ENCODE results near the gene MB. TPM values are rescaled to one million over a fixed set of nuclear protein-coding genes. Genes with fewer than 3 reads are reported as not detected.
A peak's percentile ranks its signal among the peaks of the same experiment; 100 is the strongest.

The MB gene
- total RNA-seq, 1 experiment from 2014 or later: 17.3 TPM

DNA sequence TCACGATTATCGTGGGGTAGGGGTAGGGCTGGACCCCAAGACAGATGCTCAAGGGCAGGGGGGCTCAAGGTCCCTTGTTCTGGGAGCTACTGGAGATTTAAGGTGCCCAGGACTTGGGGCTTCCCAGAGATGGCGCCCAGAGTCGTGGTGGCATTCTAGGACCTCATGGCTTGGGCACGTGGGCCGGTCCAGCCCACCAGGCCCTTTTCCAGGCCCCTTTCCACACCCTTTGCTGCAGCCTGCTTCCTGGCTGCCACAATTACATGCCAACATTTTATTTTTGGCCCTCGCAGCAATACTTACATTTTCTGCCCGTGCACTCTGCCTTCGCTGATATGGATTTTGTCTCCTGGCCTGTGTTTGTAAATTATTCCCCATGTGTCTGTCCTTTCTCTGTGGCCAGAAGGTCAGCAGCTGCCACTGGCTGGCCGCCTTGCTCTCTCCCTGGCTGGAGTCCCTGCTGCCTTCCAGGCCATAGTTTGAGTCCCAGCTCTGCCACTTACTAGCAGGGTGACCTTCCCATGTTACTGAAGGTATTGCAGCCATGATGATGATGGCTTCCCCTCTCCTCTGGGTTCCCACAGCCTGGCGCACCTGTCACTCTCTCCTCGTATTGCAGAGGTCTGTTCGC, 11.2 kb downstream of the MB start:
- DNase-seq (ENCODE audit: low read depth, low spot score) (no peak), ATAC-seq (no peak)
- H3K9me3 ChIP-seq (ENCODE audit: control insufficient read depth, insufficient read depth, low read depth, low read length): no peaks in the 10 kb centered on the region
- H3K4me1 ChIP-seq (ENCODE audit: control insufficient read depth, insufficient read depth, low read length): peaks cover 45% of the 10 kb centered on the region
- H3K27ac ChIP-seq (ENCODE audit: low read length): peak overlapping the region; percentile 96
- CTCF ChIA-PET: no interaction called here
- in situ Hi-C loops (cut with HindIII; ENCODE audit: low pct_unique_long_range_greater_than_20kb, low sequenced_read_pairs): no loop called here
- no peak overlapping the region for H3K4me3 ChIP-seq (ENCODE audit: low read depth in 2 of 2, low read length in 2 of 2)
- intact Hi-C loops (cut with micrococcal nuclease; ENCODE audit: unreplicated experiment): no loop called here
- no peaks in the 10 kb centered on the region for H3K27me3 ChIP-seq (ENCODE audit: control insufficient read depth, insufficient read depth, low read length)
- TF ChIP-seq, protein P1, sequence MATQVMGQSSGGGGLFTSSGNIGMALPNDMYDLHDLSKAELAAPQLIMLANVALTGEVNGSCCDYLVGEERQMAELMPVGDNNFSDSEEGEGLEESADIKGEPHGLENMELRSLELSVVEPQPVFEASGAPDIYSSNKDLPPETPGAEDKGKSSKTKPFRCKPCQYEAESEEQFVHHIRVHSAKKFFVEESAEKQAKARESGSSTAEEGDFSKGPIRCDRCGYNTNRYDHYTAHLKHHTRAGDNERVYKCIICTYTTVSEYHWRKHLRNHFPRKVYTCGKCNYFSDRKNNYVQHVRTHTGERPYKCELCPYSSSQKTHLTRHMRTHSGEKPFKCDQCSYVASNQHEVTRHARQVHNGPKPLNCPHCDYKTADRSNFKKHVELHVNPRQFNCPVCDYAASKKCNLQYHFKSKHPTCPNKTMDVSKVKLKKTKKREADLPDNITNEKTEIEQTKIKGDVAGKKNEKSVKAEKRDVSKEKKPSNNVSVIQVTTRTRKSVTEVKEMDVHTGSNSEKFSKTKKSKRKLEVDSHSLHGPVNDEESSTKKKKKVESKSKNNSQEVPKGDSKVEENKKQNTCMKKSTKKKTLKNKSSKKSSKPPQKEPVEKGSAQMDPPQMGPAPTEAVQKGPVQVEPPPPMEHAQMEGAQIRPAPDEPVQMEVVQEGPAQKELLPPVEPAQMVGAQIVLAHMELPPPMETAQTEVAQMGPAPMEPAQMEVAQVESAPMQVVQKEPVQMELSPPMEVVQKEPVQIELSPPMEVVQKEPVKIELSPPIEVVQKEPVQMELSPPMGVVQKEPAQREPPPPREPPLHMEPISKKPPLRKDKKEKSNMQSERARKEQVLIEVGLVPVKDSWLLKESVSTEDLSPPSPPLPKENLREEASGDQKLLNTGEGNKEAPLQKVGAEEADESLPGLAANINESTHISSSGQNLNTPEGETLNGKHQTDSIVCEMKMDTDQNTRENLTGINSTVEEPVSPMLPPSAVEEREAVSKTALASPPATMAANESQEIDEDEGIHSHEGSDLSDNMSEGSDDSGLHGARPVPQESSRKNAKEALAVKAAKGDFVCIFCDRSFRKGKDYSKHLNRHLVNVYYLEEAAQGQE (IDR thresholded peaks at IDR 0.05; ENCODE audit: insufficient read depth in 1 of 2, low read depth in 2 of 2, low read length in 1 of 2): no peak
- TF ChIP-seq, protein P2, sequence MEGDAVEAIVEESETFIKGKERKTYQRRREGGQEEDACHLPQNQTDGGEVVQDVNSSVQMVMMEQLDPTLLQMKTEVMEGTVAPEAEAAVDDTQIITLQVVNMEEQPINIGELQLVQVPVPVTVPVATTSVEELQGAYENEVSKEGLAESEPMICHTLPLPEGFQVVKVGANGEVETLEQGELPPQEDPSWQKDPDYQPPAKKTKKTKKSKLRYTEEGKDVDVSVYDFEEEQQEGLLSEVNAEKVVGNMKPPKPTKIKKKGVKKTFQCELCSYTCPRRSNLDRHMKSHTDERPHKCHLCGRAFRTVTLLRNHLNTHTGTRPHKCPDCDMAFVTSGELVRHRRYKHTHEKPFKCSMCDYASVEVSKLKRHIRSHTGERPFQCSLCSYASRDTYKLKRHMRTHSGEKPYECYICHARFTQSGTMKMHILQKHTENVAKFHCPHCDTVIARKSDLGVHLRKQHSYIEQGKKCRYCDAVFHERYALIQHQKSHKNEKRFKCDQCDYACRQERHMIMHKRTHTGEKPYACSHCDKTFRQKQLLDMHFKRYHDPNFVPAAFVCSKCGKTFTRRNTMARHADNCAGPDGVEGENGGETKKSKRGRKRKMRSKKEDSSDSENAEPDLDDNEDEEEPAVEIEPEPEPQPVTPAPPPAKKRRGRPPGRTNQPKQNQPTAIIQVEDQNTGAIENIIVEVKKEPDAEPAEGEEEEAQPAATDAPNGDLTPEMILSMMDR (IDR thresholded peaks at IDR 0.05): no peak
- no peak for TF ChIP-seq SIN3A (IDR thresholded peaks at IDR 0.05; ENCODE audit: borderline replicate concordance, insufficient read depth, low read depth, low read length)
- TF ChIP-seq TCF7L2 (IDR thresholded peaks at IDR 0.05; ENCODE audit: low read depth, low read length): no peak
- no peak for TF ChIP-seq POLR2AphosphoS5 (IDR thresholded peaks at IDR 0.05; ENCODE audit: low read depth, low read length)
- BruUV-seq (replicated peaks): no TSS peak
- H3K36me3 ChIP-seq (ENCODE audit: control insufficient read depth, insufficient read depth, low read length): no peaks in the 10 kb centered on the region
- POLR2A ChIA-PET: no interaction called here

DNA sequence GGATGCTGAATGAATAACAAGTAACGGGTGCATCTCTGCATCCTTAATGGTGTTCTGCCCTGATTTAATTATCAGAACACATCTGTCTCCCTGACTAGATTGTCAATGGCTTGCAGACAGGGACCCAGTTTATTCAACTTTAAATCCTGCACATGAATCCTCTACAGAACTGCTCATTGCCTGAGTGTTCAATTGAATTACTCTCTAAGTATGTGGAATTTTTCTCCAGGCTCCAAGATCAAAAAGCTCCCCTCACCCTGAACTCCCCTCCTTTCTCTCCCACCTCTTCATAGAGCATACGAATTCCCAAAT, 11.8 kb downstream of the MB start:
- Histone ChIP-seq H3K27me3 (ENCODE audit: control insufficient read depth, insufficient read depth, low read length) (no peaks in the 10 kb centered on the region), H3K27ac (ENCODE audit: low read length) (peak overlapping the region; percentile 96), H3K4me3 (ENCODE audit: low read depth in 2 of 2, low read length in 2 of 2) (no peak overlapping the region), H3K4me1 (ENCODE audit: control insufficient read depth, insufficient read depth, low read length) (peaks cover 48% of the 10 kb centered on the region), H3K9me3 (ENCODE audit: control insufficient read depth, insufficient read depth, low read depth, low read length) (no peaks in the 10 kb centered on the region), H3K36me3 (ENCODE audit: control insufficient read depth, insufficient read depth, low read length) (no peaks in the 10 kb centered on the region)
- ChIA-PET CTCF (interaction anchor here (0.6 kb wide), 1 partner anchor 117 kb away, joined by 3 read pairs; no protein-coding TSS in a partner anchor), POLR2A (no interaction called here)
- no peak for DNase-seq (ENCODE audit: low read depth, low spot score)
- no peak for TF ChIP-seq SIN3A (IDR thresholded peaks at IDR 0.05; ENCODE audit: borderline replicate concordance, insufficient read depth, low read depth, low read length)
- TF ChIP-seq, protein P2 (IDR thresholded peaks at IDR 0.05): no peak
- TF ChIP-seq POLR2AphosphoS5 (IDR thresholded peaks at IDR 0.05; ENCODE audit: low read depth, low read length): no peak
- in situ Hi-C loops (cut with HindIII; ENCODE audit: low pct_unique_long_range_greater_than_20kb, low sequenced_read_pairs) (no loop called here), intact Hi-C loops (cut with micrococcal nuclease; ENCODE audit: unreplicated experiment) (no loop called here)
- BruUV-seq (replicated peaks): no TSS peak
- ATAC-seq: peak; percentile 38
